ENCODE data around the gene AK5. TPM values are rescaled to one million over a fixed set of nuclear protein-coding genes. Genes with fewer than 3 reads are reported as not detected.

Gene AK5
- total and polyA plus RNA-seq, 2 of the 4 experiments (the other 2 are of a cell fraction) = 22.5 to 25.8 TPM

GRCh38 chr1:77468257-77468948 is 186.6 kb downstream of the AK5 start:
- H2BK120ac ChIP-seq (ENCODE audit: low read depth, low read length) = peak overlapping the region; percentile 84
- no peak overlapping the region for H2AFZ ChIP-seq (replicated peaks; ENCODE audit: low read length, poor library complexity)
- peak overlapping the region; percentile 98 for H3K18ac ChIP-seq (ENCODE audit: low read depth, low read length)
- dilution Hi-C loops (cut with HindIII; ENCODE audit: low sequenced_read_pairs, unreplicated experiment) (no loop called here), in situ Hi-C loops (cut with MboI; ENCODE audit: low sequenced_read_pairs) (no loop called here), intact Hi-C loops (cut with micrococcal nuclease) (no loop called here)
- peaks cover 16% of the 10 kb centered on the region for H3K9me1 ChIP-seq (ENCODE audit: insufficient read depth, low read length)
- no peaks in the 10 kb centered on the region for H3K27me3 ChIP-seq (ENCODE audit: control insufficient read depth, insufficient read depth, low read length)
- no peak overlapping the region for H3K56ac ChIP-seq (ENCODE audit: extremely low read depth, insufficient read depth, low read length)
- peak overlapping the region; percentile 57; the same call in 1 of the 2 replicates for H3K23ac ChIP-seq (ENCODE audit: low read depth, low read length)
- H2AK5ac ChIP-seq (ENCODE audit: low read depth, low read length) = peak overlapping the region; percentile 65; the same call in 1 of the 2 replicates
- H3K4ac ChIP-seq (ENCODE audit: low read depth, low read length) = peak overlapping the region; percentile 84
- H2BK5ac ChIP-seq (ENCODE audit: low read depth, low read length, poor library complexity, severe bottlenecking) = peak overlapping the region; percentile 69
- peak overlapping the region; percentile 6 for H3K4me2 ChIP-seq (ENCODE audit: low read depth, low read length)
- no peak overlapping the region for H3K4me3 ChIP-seq (ENCODE audit: insufficient read depth, low read depth, low read length)
- H2BK15ac ChIP-seq (ENCODE audit: low read depth, low read length) = peak overlapping the region; percentile 22; the same call in 1 of the 3 replicates
- no TSS peak for BruUV-seq (replicated peaks)
- POLR2A ChIA-PET (ENCODE audit: unreplicated experiment) = no interaction called here
- CTCF ChIA-PET = interaction anchor here (0.9 kb wide), 1 partner anchor 188 kb away, joined by 3 read pairs; no protein-coding TSS in a partner anchor
- H3K36me3 ChIP-seq (ENCODE audit: control insufficient read depth, insufficient read depth, low read length) = no peaks in the 10 kb centered on the region
- peak overlapping the region; percentile 42; the same call in 1 of the 2 replicates for H3K27ac ChIP-seq (ENCODE audit: insufficient read depth, low read length)
- H3K4me1 ChIP-seq (ENCODE audit: control insufficient read depth, insufficient read depth, low read length) = peaks cover 14% of the 10 kb centered on the region
- peaks cover 4% of the 10 kb centered on the region for H3K9me3 ChIP-seq (ENCODE audit: control insufficient read depth, insufficient read depth, low read length)
- H4K5ac ChIP-seq (ENCODE audit: low read depth, low read length) = peak overlapping the region; percentile 90
- peak; percentile 50 for DNase-seq
- H4K20me1 ChIP-seq (ENCODE audit: insufficient read depth, low read length) = no peaks in the 10 kb centered on the region
- WGBS, 2 experiments (ENCODE audit: extremely low coverage in 2 of 2, insufficient read length in 1 of 2) = 44% methylated on average over 2 of the region's 4 CpGs; no CpG with 5 or more reads in 1 of the 2 experiments
- H3K9ac ChIP-seq (ENCODE audit: low read depth, low read length) = 0 out of 2 replicates have a peak overlapping the region, but pooled peaks have one; percentile 6
- peak; percentile 35 for ATAC-seq (ENCODE audit: low read depth)
- peak overlapping the region; percentile 11 to 91; a peak in 3 of 4 replicates for H4K8ac ChIP-seq (ENCODE audit: low read depth in 2 of 2, low read length in 2 of 2)
- H3K14ac ChIP-seq (replicated peaks; ENCODE audit: low read depth, low read length) = peak overlapping the region; percentile 76
- H2AK9ac ChIP-seq (replicated peaks; ENCODE audit: low read depth, low read length, poor library complexity) = no peak overlapping the region
- H3K79me1 ChIP-seq (ENCODE audit: low read depth in 1 of 2, low read length in 2 of 2) = peaks cover 0 to 60% of the 10 kb centered on the region in 2 experiments; a peak in 2 of 4 replicates
- peak overlapping the region; percentile 48 for H4K91ac ChIP-seq (ENCODE audit: insufficient read depth, low read depth, low read length)
- H2BK20ac ChIP-seq (ENCODE audit: low read depth, low read length) = peak overlapping the region; percentile 73
- TF ChIP-seq RFX5 (IDR thresholded peaks at IDR 0.05; ENCODE audit: low read depth, low read length) (no peak), SMC3 (IDR thresholded peaks at IDR 0.05; ENCODE audit: low read depth, low read length) (no peak), RCOR1 (IDR thresholded peaks at IDR 0.05; ENCODE audit: insufficient replicate concordance, low read length) (no peak), ELK1 (IDR thresholded peaks at IDR 0.05; ENCODE audit: borderline replicate concordance, low read depth, low read length) (no peak), MAFK (IDR thresholded peaks at IDR 0.05; ENCODE audit: low read depth, low read length) (no peak), MXI1 (IDR thresholded peaks at IDR 0.05; ENCODE audit: borderline replicate concordance, low read depth, low read length) (no peak), CHD1 (IDR thresholded peaks at IDR 0.05; ENCODE audit: low read depth, low read length) (no peak), POLR2A (IDR thresholded peaks at IDR 0.05; ENCODE audit: low read depth, low read length) (no peak), RAD21 (IDR thresholded peaks at IDR 0.05; ENCODE audit: low read length) (no peak), CTCF (conservative IDR thresholded peaks at IDR 0.05; ENCODE audit: low read depth, low read length) (no peak), CEBPB (IDR thresholded peaks at IDR 0.05; ENCODE audit: low read depth, low read length) (no peak), MAZ (IDR thresholded peaks at IDR 0.05; ENCODE audit: borderline replicate concordance, low read depth, low read length) (no peak), NFE2L2 (IDR thresholded peaks at IDR 0.05; ENCODE audit: low read depth, low read length) (no peak), FOS (IDR thresholded peaks at IDR 0.05; ENCODE audit: low read depth, low read length) (no peak)
- TF ChIP-seq, protein P1, sequence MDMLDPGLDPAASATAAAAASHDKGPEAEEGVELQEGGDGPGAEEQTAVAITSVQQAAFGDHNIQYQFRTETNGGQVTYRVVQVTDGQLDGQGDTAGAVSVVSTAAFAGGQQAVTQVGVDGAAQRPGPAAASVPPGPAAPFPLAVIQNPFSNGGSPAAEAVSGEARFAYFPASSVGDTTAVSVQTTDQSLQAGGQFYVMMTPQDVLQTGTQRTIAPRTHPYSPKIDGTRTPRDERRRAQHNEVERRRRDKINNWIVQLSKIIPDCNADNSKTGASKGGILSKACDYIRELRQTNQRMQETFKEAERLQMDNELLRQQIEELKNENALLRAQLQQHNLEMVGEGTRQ (IDR thresholded peaks at IDR 0.05; ENCODE audit: low read depth, low read length) = no peak
